GM20000 (cell line): ENCODE results near the gene FREM2.

Source experiments
- DNase-seq: peaks from one replicate; pipeline ENCODE4 v3.0.0; 2012; ENCODE audit warnings: low spot score
- TF ChIP-seq, protein P1 (sequence below): IDR thresholded peaks from 2 replicates; pipeline ENCODE4 v1.5.1; 2012; ENCODE audit warnings: mild to moderate bottlenecking, control low read depth; ENCODE audit errors: extremely low read depth, missing control alignments

The FREM2 gene, protein sequence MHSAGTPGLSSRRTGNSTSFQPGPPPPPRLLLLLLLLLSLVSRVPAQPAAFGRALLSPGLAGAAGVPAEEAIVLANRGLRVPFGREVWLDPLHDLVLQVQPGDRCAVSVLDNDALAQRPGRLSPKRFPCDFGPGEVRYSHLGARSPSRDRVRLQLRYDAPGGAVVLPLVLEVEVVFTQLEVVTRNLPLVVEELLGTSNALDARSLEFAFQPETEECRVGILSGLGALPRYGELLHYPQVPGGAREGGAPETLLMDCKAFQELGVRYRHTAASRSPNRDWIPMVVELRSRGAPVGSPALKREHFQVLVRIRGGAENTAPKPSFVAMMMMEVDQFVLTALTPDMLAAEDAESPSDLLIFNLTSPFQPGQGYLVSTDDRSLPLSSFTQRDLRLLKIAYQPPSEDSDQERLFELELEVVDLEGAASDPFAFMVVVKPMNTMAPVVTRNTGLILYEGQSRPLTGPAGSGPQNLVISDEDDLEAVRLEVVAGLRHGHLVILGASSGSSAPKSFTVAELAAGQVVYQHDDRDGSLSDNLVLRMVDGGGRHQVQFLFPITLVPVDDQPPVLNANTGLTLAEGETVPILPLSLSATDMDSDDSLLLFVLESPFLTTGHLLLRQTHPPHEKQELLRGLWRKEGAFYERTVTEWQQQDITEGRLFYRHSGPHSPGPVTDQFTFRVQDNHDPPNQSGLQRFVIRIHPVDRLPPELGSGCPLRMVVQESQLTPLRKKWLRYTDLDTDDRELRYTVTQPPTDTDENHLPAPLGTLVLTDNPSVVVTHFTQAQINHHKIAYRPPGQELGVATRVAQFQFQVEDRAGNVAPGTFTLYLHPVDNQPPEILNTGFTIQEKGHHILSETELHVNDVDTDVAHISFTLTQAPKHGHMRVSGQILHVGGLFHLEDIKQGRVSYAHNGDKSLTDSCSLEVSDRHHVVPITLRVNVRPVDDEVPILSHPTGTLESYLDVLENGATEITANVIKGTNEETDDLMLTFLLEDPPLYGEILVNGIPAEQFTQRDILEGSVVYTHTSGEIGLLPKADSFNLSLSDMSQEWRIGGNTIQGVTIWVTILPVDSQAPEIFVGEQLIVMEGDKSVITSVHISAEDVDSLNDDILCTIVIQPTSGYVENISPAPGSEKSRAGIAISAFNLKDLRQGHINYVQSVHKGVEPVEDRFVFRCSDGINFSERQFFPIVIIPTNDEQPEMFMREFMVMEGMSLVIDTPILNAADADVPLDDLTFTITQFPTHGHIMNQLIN (N-terminal part only)

DNA sequence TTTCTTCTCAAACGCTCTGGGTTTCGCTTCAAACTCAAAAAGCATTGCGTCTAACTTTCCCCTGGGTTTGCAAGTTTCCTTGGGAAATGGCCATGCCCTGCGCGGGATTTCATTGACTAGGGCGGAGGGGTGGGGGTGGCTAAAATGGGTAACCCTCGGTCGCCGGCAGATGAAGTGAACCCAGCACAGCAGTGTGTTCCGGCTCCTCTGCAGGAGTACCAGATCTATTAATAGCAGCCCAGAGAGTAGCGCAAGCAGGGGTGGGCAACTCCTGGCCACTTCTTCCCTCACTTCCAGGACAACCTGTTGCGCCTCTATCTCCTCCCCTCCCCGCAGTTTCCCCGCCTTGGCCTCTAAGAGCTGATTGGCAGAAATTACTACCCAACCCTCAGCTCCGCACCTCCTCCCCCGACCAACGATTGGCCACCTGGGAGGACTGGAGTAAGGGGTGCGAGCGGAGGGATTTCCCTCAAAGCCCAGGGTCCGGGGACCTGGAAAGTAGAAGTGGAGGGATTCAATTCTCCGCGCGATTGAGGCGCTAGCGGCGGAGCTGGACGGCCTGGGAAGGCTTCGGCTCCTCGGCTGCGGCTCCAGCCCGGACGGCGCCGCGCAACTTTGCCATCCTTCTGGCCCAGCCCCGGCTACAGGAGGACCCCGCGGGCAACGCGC lies at the start of gene FREM2:
Gene FREM2 (plus strand): TSS at position 501 of the 669 bp plus-strand sequence. CDS start 268 bp downstream, outside the sequence.
- TF ChIP-seq, protein P1, sequence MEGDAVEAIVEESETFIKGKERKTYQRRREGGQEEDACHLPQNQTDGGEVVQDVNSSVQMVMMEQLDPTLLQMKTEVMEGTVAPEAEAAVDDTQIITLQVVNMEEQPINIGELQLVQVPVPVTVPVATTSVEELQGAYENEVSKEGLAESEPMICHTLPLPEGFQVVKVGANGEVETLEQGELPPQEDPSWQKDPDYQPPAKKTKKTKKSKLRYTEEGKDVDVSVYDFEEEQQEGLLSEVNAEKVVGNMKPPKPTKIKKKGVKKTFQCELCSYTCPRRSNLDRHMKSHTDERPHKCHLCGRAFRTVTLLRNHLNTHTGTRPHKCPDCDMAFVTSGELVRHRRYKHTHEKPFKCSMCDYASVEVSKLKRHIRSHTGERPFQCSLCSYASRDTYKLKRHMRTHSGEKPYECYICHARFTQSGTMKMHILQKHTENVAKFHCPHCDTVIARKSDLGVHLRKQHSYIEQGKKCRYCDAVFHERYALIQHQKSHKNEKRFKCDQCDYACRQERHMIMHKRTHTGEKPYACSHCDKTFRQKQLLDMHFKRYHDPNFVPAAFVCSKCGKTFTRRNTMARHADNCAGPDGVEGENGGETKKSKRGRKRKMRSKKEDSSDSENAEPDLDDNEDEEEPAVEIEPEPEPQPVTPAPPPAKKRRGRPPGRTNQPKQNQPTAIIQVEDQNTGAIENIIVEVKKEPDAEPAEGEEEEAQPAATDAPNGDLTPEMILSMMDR = no peak
- DNase-seq = no peak

DNA sequence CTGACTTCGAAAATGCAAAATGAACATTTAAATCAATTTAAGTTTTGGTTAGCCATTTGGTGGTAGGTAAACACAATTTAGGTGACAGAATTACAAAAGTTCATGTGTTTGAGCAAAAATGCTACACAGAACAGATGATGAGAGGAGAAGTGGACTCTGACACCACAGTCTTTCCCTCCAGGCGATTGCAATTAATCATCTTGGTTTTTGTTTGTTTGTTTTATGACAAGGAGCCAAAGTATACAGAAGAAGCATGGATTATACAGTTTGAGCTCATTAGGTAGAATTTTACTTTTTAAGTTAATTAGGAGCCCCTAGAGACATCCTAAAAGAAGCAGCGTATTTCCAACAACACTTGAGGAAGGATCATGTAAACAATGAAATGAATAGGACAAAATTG lies 49.3 kb upstream of the FREM2 start:
- TF ChIP-seq, protein P1 = no peak
- no peak for DNase-seq

GRCh38 chr13:38641164-38641948 lies 45.5 kb upstream of the FREM2 start:
- TF ChIP-seq, protein P1 = no peak

GRCh38 chr13:38647312-38647711 lies 39.6 kb upstream of the FREM2 start:
- DNase-seq = no peak
- TF ChIP-seq, protein P1 = no peak

More at GRCh38 chr13:38641164-38641948, 45.5 kb upstream of the FREM2 start:
- no peak for DNase-seq

DNA sequence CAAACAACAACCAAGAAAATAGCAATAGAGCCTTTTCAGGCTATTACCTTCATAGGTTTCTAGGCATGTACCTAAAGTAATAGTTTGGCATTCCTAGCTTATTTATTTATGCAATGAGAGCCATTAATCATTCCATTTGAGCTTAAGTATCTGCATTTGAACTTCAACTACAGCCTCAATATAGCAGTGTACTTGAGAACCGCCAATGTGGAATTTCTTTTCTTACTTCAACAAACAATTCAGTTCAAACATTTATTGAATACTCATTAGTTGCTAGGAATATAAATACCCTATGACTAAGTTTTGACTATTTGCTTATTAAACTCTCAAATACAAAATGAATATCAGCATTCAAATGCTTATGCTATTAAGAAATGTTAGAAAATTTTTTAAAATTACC lies 38.0 kb upstream of the FREM2 start:
- TF ChIP-seq, protein P1 = no peak
- no peak for DNase-seq

GRCh38 chr13:38656699-38657098 lies 30.2 kb upstream of the FREM2 start:
- TF ChIP-seq, protein P1 = no peak
- DNase-seq = no peak
